MV-4-11 (cell line): ENCODE results near the gene MRI1.

Experiments
- DNase-seq: peaks from one replicate; lab custom pipeline; 2025; lab: John Stamatoyannopoulos, UW

Gene MRI1

GRCh38 chr19:13764101-13764807 lies at the start of gene MRI1:
Gene MRI1, plus strand, starts transcription at chr19:13764522. Its CDS starts 67 bp downstream, at chr19:13764589.
- peak; percentile 69 for DNase-seq

GRCh38 chr19:13717194-13717643 lies 47.1 kb upstream of the MRI1 start:
- no peak for DNase-seq

GRCh38 chr19:13718733-13719132 lies 45.6 kb upstream of the MRI1 start:
- DNase-seq: peak; percentile 29

GRCh38 chr19:13722146-13722545 lies 42.2 kb upstream of the MRI1 start:
- no peak for DNase-seq

- no peak for DNase-seq
These were observed 41.1 kb upstream of the MRI1 start for GRCh38 chr19:13723206-13723605.

GRCh38 chr19:13726323-13726722 lies 38.0 kb upstream of the MRI1 start:
- DNase-seq: no peak

GRCh38 chr19:13727798-13728197 lies 36.5 kb upstream of the MRI1 start:
- DNase-seq: no peak

GRCh38 chr19:13729859-13730258 lies 34.5 kb upstream of the MRI1 start:
- DNase-seq: peak; percentile 58

- peak; percentile 97 for DNase-seq
These were observed 33.0 kb upstream of the MRI1 start for GRCh38 chr19:13731147-13731964.

- no peak for DNase-seq
These were observed 32.0 kb upstream of the MRI1 start for GRCh38 chr19:13732337-13732736.

GRCh38 chr19:13734751-13735150 lies 29.6 kb upstream of the MRI1 start:
- DNase-seq: no peak

GRCh38 chr19:13738073-13738472 lies 26.2 kb upstream of the MRI1 start:
- no peak for DNase-seq

- DNase-seq: no peak
These were observed 22.4 kb upstream of the MRI1 start for GRCh38 chr19:13741893-13742292.

GRCh38 chr19:13742756-13743155 lies 21.6 kb upstream of the MRI1 start:
- DNase-seq: no peak

GRCh38 chr19:13744174-13744573 lies 20.1 kb upstream of the MRI1 start:
- DNase-seq: peak; percentile 70

GRCh38 chr19:13747098-13747453 lies 17.2 kb upstream of the MRI1 start:
- DNase-seq: no peak

GRCh38 chr19:13748169-13748828 lies 16.0 kb upstream of the MRI1 start:
- peak; percentile 31 for DNase-seq

- no peak for DNase-seq
These were observed 12.9 kb upstream of the MRI1 start for GRCh38 chr19:13751436-13751835.

- DNase-seq: peak; percentile 16
These were observed 10.7 kb upstream of the MRI1 start for GRCh38 chr19:13753622-13754021.

GRCh38 chr19:13756210-13756609 lies 8.1 kb upstream of the MRI1 start:
- no peak for DNase-seq

GRCh38 chr19:13757805-13758772 lies 6.2 kb upstream of the MRI1 start:
- DNase-seq: no peak

- DNase-seq: no peak
These were observed 5.5 kb upstream of the MRI1 start for GRCh38 chr19:13758795-13759194.
